HCT116 (cell line): ENCODE data around the gene RTN1. TPM values are rescaled to one million over a fixed set of nuclear protein-coding genes. Genes with fewer than 3 reads are reported as not detected.

Experiments used
- ATAC-seq: fragments of 200-7000 bp; cut with Tn5 transposase; 2 replicates; pipeline ENCODE4 v1.9.1; 2020; ENCODE audit warnings: mild to moderate bottlenecking, moderate library complexity
- BruUV-seq: library from RNA; stranded (reverse); fragments of 400-500 nt; replicated peaks from 2 replicates; lab custom pipeline; 2021; lab: Mats Ljungman, UMichigan
- CTCF ChIA-PET: fragments of 300-600 bp; sonication (Branson Sonifier 250); formaldehyde crosslinking; loops from one replicate; lab custom pipeline; 2021; ENCODE audit warnings: antibody characterized with exemption; lab: Charles Lee
- POLR2A ChIA-PET: fragments of 300-600, 350-600 bp; sonication (Branson Sonifier 250); formaldehyde crosslinking; loops from one replicate; lab custom pipeline; 2021; ENCODE audit warnings: antibody characterized with exemption; lab: Charles Lee
- RAD21 ChIA-PET, 2 experiments: fragments of 300-600 bp; sonication (Branson Sonifier 250); formaldehyde crosslinking; loops; one replicate each; lab custom pipeline; 2023; ENCODE audit warnings: low total read pairs in 2 of 2; ENCODE audit not compliant: uncharacterized antibody in 2 of 2, unreplicated experiment in 2 of 2, low non-redundant PET in 1 of 2; lab: Charles Lee
- DNase-seq: peaks from one replicate; pipeline ENCODE4 v3.0.0-alpha.2; 2010; ENCODE audit warnings: low read depth, low spot score
- H2AFZ ChIP-seq: fragments of 200-600 bp; shearing (Covaris generic), sonication (generic); 2 replicates; pipeline ENCODE4 v1.6.1; 2017; ENCODE audit warnings: low read depth, mixed run types, mixed read lengths, antibody characterized with exemption, low read length; ENCODE audit not compliant: poor library complexity, severe bottlenecking
- H3K27ac ChIP-seq: 2 replicates; pipeline ENCODE4 v1.5.1; 2012; ENCODE audit warnings: low read depth, low read length
- H3K27me3 ChIP-seq: fragments of 200-600 bp; sonication (generic); 2 replicates; pipeline ENCODE4 v1.6.1; 2016; ENCODE audit warnings: mixed run types, low read length, mixed read lengths; ENCODE audit not compliant: insufficient read depth
- H3K36me3 ChIP-seq, 2 experiments: fragments of 200-500 bp in 1 of 2; fragments of 200-600 bp in 1 of 2; sonication (Bioruptor generic) in 1 of 2; sonication (generic) in 1 of 2; 2 replicates each; pipeline versions ENCODE4 v1.5.1 to v1.6.1; 2014 to 2016; ENCODE audit warnings: low read length in 2 of 2, inconsistent platforms in 1 of 2, mixed read lengths in 1 of 2, mixed run types in 1 of 2; ENCODE audit not compliant: insufficient read depth in 2 of 2, control insufficient read depth in 1 of 2
- H3K4me1 ChIP-seq, 2 experiments: fragments of 200-600 bp in 1 of 2; sonication (generic) in 1 of 2; 2 replicates each; pipeline versions ENCODE4 v1.5.1 to v1.6.1; 2012 to 2017; ENCODE audit warnings: low read length in 2 of 2, inconsistent platforms in 1 of 2, mild to moderate bottlenecking in 1 of 2, mixed read lengths in 1 of 2, mixed run types in 1 of 2, moderate library complexity in 1 of 2; ENCODE audit not compliant: insufficient read depth in 2 of 2, control insufficient read depth in 1 of 2
- H3K4me2 ChIP-seq: fragments of 200-600 bp; sonication (generic); 2 replicates; pipeline ENCODE4 v1.6.1; 2017; ENCODE audit warnings: mixed run types, low read length, mixed read lengths
- H3K4me3 ChIP-seq, 2 experiments: fragments of 200-600 bp in 1 of 2; sonication (generic) in 1 of 2; replicated peaks in 1 of 2; 2 replicates each; pipeline ENCODE4 v1.5.1; 2011 to 2016; ENCODE audit warnings: low read length in 2 of 2, control low read depth in 1 of 2, low read depth in 1 of 2, mild to moderate bottlenecking in 1 of 2, mixed read lengths in 1 of 2, mixed run types in 1 of 2
- H3K79me2 ChIP-seq: fragments of 200-600 bp; sonication (generic); 2 replicates; pipeline ENCODE4 v1.6.1; 2017; ENCODE audit warnings: mild to moderate bottlenecking, mixed run types, low read length, moderate library complexity, mixed read lengths; ENCODE audit not compliant: insufficient read depth
- H3K9ac ChIP-seq: fragments of 200-600 bp; sonication (generic); 2 replicates; pipeline ENCODE4 v1.6.1; 2016; ENCODE audit warnings: low read length, mixed read lengths
- H3K9me2 ChIP-seq: fragments of 200-600 bp; sonication (generic), shearing (Covaris generic); 2 replicates; pipeline ENCODE4 v1.6.1; 2017; ENCODE audit warnings: mixed run types, mild to moderate bottlenecking, moderate library complexity; ENCODE audit not compliant: insufficient read depth
- H3K9me3 ChIP-seq, 2 experiments: fragments of 200-500 bp in 1 of 2; fragments of 200-600 bp in 1 of 2; sonication (Bioruptor generic) in 1 of 2; sonication (generic) in 1 of 2; 2 replicates each; pipeline ENCODE4 v1.6.1; 2014 to 2017; ENCODE audit warnings: low read length in 2 of 2, mixed read lengths in 2 of 2, inconsistent platforms in 1 of 2, low read depth in 1 of 2, mild to moderate bottlenecking in 1 of 2, mixed run types in 1 of 2, moderate library complexity in 1 of 2; ENCODE audit not compliant: control insufficient read depth in 1 of 2, insufficient read depth in 1 of 2
- H4K20me1 ChIP-seq: fragments of 200-600 bp; sonication (generic), shearing (Covaris generic); 2 replicates; pipeline ENCODE4 v1.6.1; 2017; ENCODE audit warnings: mixed run types, mild to moderate bottlenecking, moderate library complexity; ENCODE audit not compliant: insufficient read depth
- CBX3 ChIP-seq: IDR thresholded peaks from 2 replicates; pipeline ENCODE4 v1.6.1; 2012; ENCODE audit warnings: low read depth
- CEBPB ChIP-seq: IDR thresholded peaks from 2 replicates; pipeline ENCODE4 v1.6.1; 2012; ENCODE audit warnings: low read depth
- EGR1 ChIP-seq: IDR thresholded peaks from 2 replicates; pipeline ENCODE4 v1.6.1; 2012; ENCODE audit warnings: low read depth
- ELF1 ChIP-seq: IDR thresholded peaks from 2 replicates; pipeline ENCODE4 v1.6.1; 2012; ENCODE audit warnings: low read depth, borderline replicate concordance
- EZH2phosphoT487 ChIP-seq: fragments of 200-600 bp; IDR thresholded peaks from 2 replicates; pipeline ENCODE4 v1.6.1; 2018; ENCODE audit warnings: antibody characterized with exemption, borderline replicate concordance
- FOSL1 ChIP-seq: IDR thresholded peaks from 2 replicates; pipeline ENCODE4 v1.6.1; 2012; ENCODE audit warnings: low read depth
- RAD21 ChIP-seq: IDR thresholded peaks from 2 replicates; pipeline ENCODE4 v1.6.1; 2012; ENCODE audit warnings: low read depth, mild to moderate bottlenecking
- SP1 ChIP-seq: IDR thresholded peaks from 2 replicates; pipeline ENCODE4 v1.6.1; 2012; ENCODE audit warnings: low read depth
- YY1 ChIP-seq: IDR thresholded peaks from 2 replicates; pipeline ENCODE4 v1.6.1; 2011; ENCODE audit warnings: low read length, low read depth, moderate library complexity, mild to moderate bottlenecking; ENCODE audit not compliant: insufficient replicate concordance; ENCODE audit errors: extremely low read depth
- ZFX ChIP-seq: fragments of 450-650 bp; IDR thresholded peaks from 2 replicates; pipeline ENCODE4 v1.6.1; 2017
- ZNF274 ChIP-seq: fragments of 200-500 bp; sonication (Bioruptor generic); IDR thresholded peaks from 2 replicates; pipeline ENCODE4 v1.6.1; 2014; ENCODE audit warnings: mild to moderate bottlenecking, low read depth, low read length, inconsistent platforms
- intact Hi-C: fragments of 100-400 bp; cut with micrococcal nuclease; formaldehyde crosslinking; loops from 2 replicates; pipeline ENCODE4 v1.10.0; 2022
- total RNA-seq: library from RNA; stranded (reverse); gene quantifications from one replicate; pipeline ENCODE4 v1.2.1, GENCODE V29; 2021; ENCODE audit not compliant: unreplicated experiment
- TF ChIP-seq, protein P1 (sequence below): IDR thresholded peaks from 2 replicates; pipeline ENCODE4 v1.6.1; 2011; ENCODE audit warnings: mild to moderate bottlenecking, low read length, moderate library complexity; ENCODE audit not compliant: insufficient replicate concordance; ENCODE audit errors: extremely low read depth
- TF ChIP-seq, protein P2 (sequence below), 3 experiments: fragments of 200-600 bp in 1 of 3; sonication (generic) in 1 of 3; IDR thresholded peaks in 2 of 3; conservative IDR thresholded peaks in 1 of 3; 2 replicates each; pipeline ENCODE4 v1.5.1; 2012 to 2017; ENCODE audit warnings: low read depth in 2 of 3, low read length in 2 of 3, antibody characterized with exemption in 1 of 3, borderline replicate concordance in 1 of 3, control low read depth in 1 of 3, mild to moderate bottlenecking in 1 of 3, mixed read lengths in 1 of 3, mixed run types in 1 of 3, moderate library complexity in 1 of 3; ENCODE audit not compliant: insufficient read depth in 1 of 3
- TF ChIP-seq, protein P3 (sequence below): IDR thresholded peaks from 2 replicates; pipeline ENCODE4 v1.6.1; 2012
- TF ChIP-seq, protein P4 (sequence below): IDR thresholded peaks from 2 replicates; pipeline ENCODE4 v1.6.1; 2012; ENCODE audit warnings: low read depth

RTN1 gene
- total RNA-seq, 1 experiment from 2014 or later: 0.57 TPM

DNA sequence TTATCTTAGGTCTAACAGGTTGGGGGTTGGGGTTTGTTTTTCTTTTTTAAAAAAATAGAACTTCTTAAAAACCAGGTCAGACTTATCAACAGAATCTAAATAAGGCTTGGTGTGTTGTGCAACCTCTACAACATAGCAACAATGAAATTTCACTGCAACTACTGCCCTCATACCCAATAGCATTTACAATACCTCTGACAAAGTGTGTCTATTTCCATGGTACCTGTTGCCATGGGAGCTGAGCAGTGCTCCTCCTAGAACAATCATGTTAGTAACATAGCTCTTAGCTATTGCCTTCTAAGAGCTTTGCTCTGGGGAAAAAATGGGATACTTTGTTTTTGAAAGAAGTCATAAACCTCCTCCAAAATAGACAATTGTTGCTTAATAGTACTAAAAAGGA lies 190.7 kb downstream of the RTN1 start:
- H2AFZ ChIP-seq: no peak overlapping the region
- no peaks in the 10 kb centered on the region for H3K27me3 ChIP-seq
- DNase-seq (no peak), ATAC-seq (no peak)
- no peaks in the 10 kb centered on the region for H3K36me3 ChIP-seq
- H3K9ac ChIP-seq: no peak overlapping the region
- H3K4me3 ChIP-seq: no peak overlapping the region
- H3K9me2 ChIP-seq: no peaks in the 10 kb centered on the region
- no peak overlapping the region for H3K4me2 ChIP-seq
- H4K20me1 ChIP-seq: no peaks in the 10 kb centered on the region
- no peaks in the 10 kb centered on the region for H3K4me1 ChIP-seq
- H3K27ac ChIP-seq: no peak overlapping the region
- ChIA-PET RAD21 (no interaction called here), POLR2A (no interaction called here), CTCF (no interaction called here)
- no TSS peak for BruUV-seq
- TF ChIP-seq, protein P1, sequence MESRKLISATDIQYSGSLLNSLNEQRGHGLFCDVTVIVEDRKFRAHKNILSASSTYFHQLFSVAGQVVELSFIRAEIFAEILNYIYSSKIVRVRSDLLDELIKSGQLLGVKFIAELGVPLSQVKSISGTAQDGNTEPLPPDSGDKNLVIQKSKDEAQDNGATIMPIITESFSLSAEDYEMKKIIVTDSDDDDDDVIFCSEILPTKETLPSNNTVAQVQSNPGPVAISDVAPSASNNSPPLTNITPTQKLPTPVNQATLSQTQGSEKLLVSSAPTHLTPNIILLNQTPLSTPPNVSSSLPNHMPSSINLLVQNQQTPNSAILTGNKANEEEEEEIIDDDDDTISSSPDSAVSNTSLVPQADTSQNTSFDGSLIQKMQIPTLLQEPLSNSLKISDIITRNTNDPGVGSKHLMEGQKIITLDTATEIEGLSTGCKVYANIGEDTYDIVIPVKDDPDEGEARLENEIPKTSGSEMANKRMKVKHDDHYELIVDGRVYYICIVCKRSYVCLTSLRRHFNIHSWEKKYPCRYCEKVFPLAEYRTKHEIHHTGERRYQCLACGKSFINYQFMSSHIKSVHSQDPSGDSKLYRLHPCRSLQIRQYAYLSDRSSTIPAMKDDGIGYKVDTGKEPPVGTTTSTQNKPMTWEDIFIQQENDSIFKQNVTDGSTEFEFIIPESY: no peak
- TF ChIP-seq CBX3 (no peak), EGR1 (no peak), EZH2phosphoT487 (no peak), ZFX (no peak), RAD21 (no peak), ZNF274 (no peak), FOSL1 (no peak), CEBPB (no peak), YY1 (no peak), ELF1 (no peak), SP1 (no peak)
- TF ChIP-seq, protein P2, sequence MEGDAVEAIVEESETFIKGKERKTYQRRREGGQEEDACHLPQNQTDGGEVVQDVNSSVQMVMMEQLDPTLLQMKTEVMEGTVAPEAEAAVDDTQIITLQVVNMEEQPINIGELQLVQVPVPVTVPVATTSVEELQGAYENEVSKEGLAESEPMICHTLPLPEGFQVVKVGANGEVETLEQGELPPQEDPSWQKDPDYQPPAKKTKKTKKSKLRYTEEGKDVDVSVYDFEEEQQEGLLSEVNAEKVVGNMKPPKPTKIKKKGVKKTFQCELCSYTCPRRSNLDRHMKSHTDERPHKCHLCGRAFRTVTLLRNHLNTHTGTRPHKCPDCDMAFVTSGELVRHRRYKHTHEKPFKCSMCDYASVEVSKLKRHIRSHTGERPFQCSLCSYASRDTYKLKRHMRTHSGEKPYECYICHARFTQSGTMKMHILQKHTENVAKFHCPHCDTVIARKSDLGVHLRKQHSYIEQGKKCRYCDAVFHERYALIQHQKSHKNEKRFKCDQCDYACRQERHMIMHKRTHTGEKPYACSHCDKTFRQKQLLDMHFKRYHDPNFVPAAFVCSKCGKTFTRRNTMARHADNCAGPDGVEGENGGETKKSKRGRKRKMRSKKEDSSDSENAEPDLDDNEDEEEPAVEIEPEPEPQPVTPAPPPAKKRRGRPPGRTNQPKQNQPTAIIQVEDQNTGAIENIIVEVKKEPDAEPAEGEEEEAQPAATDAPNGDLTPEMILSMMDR (IDR thresholded peaks at IDR 0.05 in 2 of 3, conservative IDR thresholded peaks at IDR 0.05 in 1 of 3; ENCODE audit: borderline replicate concordance in 1 of 3, insufficient read depth in 1 of 3, low read depth in 2 of 3, low read length in 2 of 3): no peak
- TF ChIP-seq, protein P3, sequence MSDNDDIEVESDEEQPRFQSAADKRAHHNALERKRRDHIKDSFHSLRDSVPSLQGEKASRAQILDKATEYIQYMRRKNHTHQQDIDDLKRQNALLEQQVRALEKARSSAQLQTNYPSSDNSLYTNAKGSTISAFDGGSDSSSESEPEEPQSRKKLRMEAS: no peak
- TF ChIP-seq, protein P4, sequence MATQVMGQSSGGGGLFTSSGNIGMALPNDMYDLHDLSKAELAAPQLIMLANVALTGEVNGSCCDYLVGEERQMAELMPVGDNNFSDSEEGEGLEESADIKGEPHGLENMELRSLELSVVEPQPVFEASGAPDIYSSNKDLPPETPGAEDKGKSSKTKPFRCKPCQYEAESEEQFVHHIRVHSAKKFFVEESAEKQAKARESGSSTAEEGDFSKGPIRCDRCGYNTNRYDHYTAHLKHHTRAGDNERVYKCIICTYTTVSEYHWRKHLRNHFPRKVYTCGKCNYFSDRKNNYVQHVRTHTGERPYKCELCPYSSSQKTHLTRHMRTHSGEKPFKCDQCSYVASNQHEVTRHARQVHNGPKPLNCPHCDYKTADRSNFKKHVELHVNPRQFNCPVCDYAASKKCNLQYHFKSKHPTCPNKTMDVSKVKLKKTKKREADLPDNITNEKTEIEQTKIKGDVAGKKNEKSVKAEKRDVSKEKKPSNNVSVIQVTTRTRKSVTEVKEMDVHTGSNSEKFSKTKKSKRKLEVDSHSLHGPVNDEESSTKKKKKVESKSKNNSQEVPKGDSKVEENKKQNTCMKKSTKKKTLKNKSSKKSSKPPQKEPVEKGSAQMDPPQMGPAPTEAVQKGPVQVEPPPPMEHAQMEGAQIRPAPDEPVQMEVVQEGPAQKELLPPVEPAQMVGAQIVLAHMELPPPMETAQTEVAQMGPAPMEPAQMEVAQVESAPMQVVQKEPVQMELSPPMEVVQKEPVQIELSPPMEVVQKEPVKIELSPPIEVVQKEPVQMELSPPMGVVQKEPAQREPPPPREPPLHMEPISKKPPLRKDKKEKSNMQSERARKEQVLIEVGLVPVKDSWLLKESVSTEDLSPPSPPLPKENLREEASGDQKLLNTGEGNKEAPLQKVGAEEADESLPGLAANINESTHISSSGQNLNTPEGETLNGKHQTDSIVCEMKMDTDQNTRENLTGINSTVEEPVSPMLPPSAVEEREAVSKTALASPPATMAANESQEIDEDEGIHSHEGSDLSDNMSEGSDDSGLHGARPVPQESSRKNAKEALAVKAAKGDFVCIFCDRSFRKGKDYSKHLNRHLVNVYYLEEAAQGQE: no peak
- intact Hi-C loops: no loop called here
- no peaks in the 10 kb centered on the region for H3K9me3 ChIP-seq
- H3K79me2 ChIP-seq: no peaks in the 10 kb centered on the region
